K562 (cell line): Measurements from ENCODE around the gene ANKMY1. TPM values are rescaled to one million over a fixed set of nuclear protein-coding genes. Genes with fewer than 3 reads are reported as not detected.

ENCODE experiments used
- EP400 ChIP-seq: fragments of 450-650 bp; IDR thresholded peaks from 2 replicates; pipeline ENCODE4 v1.6.1; 2017; ENCODE audit warnings: antibody characterized with exemption, mild to moderate bottlenecking, moderate library complexity
- MLX ChIP-seq, 2 experiments: fragments of 450-650 bp in 1 of 2; sonication (generic) in 1 of 2; formaldehyde crosslinking; conservative IDR thresholded peaks; 2 replicates each; pipeline versions ENCODE4 v1.4.0 to v1.8.1; 2020 to 2022; ENCODE audit warnings: mild to moderate bottlenecking in 1 of 2, missing genetic modification reagents in 1 of 2
- NFE2 ChIP-seq: IDR thresholded peaks from 2 replicates; pipeline ENCODE4 v1.6.1; 2014; ENCODE audit warnings: antibody characterized with exemption, low read depth
- NR3C1 ChIP-seq: sonication (generic); formaldehyde crosslinking; IDR thresholded peaks from 2 replicates; pipeline ENCODE4 v1.8.1; 2022; ENCODE audit warnings: missing genetic modification reagents
- SMARCE1 ChIP-seq: fragments of 450-650 bp; IDR thresholded peaks from 2 replicates; pipeline ENCODE4 v1.7.1; 2016; ENCODE audit warnings: mild to moderate bottlenecking
- SRSF9 ChIP-seq: fragments of 200-400 bp; formaldehyde crosslinking; IDR thresholded peaks from 2 replicates; pipeline ENCODE4 v1.6.1; 2017; ENCODE audit warnings: low read depth, low read length, borderline replicate concordance
- polyA plus RNA-seq, 8 experiments: library from polyadenylated mRNA; depleted of rRNA in 4 of 8; stranded (reverse) in 5 of 8; unstranded in 3 of 8; fragments of >200 nt; fragmentation: Nextera tagmentation in 2 of 8; fragmentation: Illumina TruSeq in 1 of 8; extraction: Ambion mirVana in 2 of 8; extraction: Trizol in 1 of 8; gene quantifications; 2 replicates each; pipeline versions ENCODE4 v1.2.1 to v1.2.3, GENCODE V29; 2011 to 2014; ENCODE audit warnings: inconsistent platforms in 1 of 8, missing spikeins in 1 of 8
- total RNA-seq, 7 experiments: library from RNA; depleted of rRNA in 6 of 7; stranded (reverse); fragments of >200 nt in 6 of 7; fragmentation: Illumina TruSeq in 2 of 7; extraction: Trizol in 2 of 7; gene quantifications; 2 replicates each; pipeline versions ENCODE4 v1.2.1 to v1.2.3, GENCODE V29; 2011 to 2021; ENCODE audit warnings: low replicate concordance in 1 of 7
- TF ChIP-seq, protein P1 (sequence below): fragments of 250-450 bp; sonication (Bioruptor Pico); IDR thresholded peaks from 2 replicates; pipeline ENCODE4 v1.4.0; 2020; ENCODE audit warnings: mild to moderate bottlenecking
- TF ChIP-seq, protein P2 (sequence below): fragments of 450-650 bp; formaldehyde crosslinking; IDR thresholded peaks from 2 replicates; pipeline ENCODE4 v1.4.0; 2020; ENCODE audit warnings: mild to moderate bottlenecking, moderate library complexity
- TF ChIP-seq, protein P3 (sequence below), 2 experiments: IDR thresholded peaks; 2 replicates each; pipeline ENCODE4 v1.6.1; 2011; ENCODE audit warnings: borderline replicate concordance in 1 of 2, control low read depth in 1 of 2, low read depth in 1 of 2, low read length in 1 of 2, mild to moderate bottlenecking in 1 of 2, mixed read lengths in 1 of 2, moderate library complexity in 1 of 2; ENCODE audit not compliant: insufficient read depth in 1 of 2, insufficient read length in 1 of 2, poor library complexity in 1 of 2, severe bottlenecking in 1 of 2; ENCODE audit errors: extremely low read depth in 1 of 2
- TF ChIP-seq, protein P4 (sequence below): fragments of 250-450 bp; sonication (Bioruptor Pico); IDR thresholded peaks from 2 replicates; pipeline ENCODE4 v1.8.0; 2021; ENCODE audit warnings: borderline replicate concordance, mild to moderate bottlenecking, moderate library complexity; ENCODE audit not compliant: poor library complexity, severe bottlenecking
- TF ChIP-seq, protein P5 (sequence below), 2 experiments: fragments of 450-650 bp; conservative IDR thresholded peaks; 2 replicates each; pipeline ENCODE4 v1.6.1; 2017; ENCODE audit warnings: mild to moderate bottlenecking in 2 of 2, moderate library complexity in 2 of 2
- TF ChIP-seq, protein P6 (sequence below): fragments of 450-650 bp; IDR thresholded peaks from 2 replicates; pipeline ENCODE4 v1.6.1; 2017; ENCODE audit warnings: antibody characterized with exemption, mild to moderate bottlenecking

The ANKMY1 gene
- total and polyA plus RNA-seq, 9 of the 15 experiments (the other 6 are each of a cell fraction or from before 2014, with no cell fraction given) = 0.75 to 15.1 (median 11.7) TPM

DNA sequence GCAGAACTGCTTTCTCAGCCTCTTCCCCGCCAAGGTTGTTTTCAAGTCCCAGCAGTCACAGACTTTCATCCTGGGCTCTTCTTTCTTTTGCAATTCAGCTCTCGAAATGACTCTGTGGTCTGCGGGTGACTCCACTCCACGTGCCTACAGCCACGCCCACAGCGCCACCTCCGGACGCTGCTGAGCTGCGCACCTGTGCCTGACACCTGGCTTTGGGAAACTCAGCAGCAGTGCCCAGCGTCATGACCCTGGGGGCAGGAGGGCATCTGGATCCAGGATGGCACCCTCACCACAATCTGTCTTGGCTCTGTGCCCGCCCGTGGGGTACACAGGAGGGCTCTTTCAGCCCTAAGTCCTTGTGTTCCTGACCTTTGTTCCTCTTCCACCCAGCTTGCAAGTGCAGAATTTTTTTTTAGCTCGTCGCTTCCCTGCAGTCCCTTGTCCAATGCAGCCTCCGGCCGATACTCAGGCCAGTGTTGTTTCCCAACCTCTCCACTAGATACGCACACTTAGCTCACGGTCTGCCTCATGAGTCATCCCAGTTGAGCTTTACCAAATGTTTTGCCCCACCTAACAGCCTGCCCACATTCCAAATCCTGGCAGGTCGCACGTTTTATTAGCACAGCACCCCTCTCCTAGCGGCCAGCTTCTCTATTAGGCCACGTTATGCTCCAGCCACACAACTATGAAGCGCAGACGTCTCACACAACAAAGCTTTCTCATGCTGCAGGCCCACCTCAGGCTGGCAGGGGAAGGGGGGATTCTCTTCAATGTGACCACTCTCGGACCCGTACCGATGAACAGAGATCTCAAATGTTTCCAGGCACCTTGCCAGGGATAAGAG is 22.2 kb upstream of the ANKMY1 start (continued):
- TF ChIP-seq EP400 (peak; percentile 52), NFE2 (0 out of 2 replicates have a peak, but pooled peaks have one; percentile 3), SMARCE1 (no peak), MLX (CRISPR knock-in tag; conservative IDR thresholded peaks at IDR 0.05) (no peak), NR3C1 (no peak), SRSF9 (no peak)
- TF ChIP-seq, protein P1, sequence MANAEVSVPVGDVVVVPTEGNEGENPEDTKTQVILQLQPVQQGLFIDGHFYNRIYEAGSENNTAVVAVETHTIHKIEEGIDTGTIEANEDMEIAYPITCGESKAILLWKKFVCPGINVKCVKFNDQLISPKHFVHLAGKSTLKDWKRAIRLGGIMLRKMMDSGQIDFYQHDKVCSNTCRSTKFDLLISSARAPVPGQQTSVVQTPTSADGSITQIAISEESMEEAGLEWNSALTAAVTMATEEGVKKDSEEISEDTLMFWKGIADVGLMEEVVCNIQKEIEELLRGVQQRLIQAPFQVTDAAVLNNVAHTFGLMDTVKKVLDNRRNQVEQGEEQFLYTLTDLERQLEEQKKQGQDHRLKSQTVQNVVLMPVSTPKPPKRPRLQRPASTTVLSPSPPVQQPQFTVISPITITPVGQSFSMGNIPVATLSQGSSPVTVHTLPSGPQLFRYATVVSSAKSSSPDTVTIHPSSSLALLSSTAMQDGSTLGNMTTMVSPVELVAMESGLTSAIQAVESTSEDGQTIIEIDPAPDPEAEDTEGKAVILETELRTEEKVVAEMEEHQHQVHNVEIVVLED (CRISPR knock-in tag) = no peak
- TF ChIP-seq, protein P2, sequence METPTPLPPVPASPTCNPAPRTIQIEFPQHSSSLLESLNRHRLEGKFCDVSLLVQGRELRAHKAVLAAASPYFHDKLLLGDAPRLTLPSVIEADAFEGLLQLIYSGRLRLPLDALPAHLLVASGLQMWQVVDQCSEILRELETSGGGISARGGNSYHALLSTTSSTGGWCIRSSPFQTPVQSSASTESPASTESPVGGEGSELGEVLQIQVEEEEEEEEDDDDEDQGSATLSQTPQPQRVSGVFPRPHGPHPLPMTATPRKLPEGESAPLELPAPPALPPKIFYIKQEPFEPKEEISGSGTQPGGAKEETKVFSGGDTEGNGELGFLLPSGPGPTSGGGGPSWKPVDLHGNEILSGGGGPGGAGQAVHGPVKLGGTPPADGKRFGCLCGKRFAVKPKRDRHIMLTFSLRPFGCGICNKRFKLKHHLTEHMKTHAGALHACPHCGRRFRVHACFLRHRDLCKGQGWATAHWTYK (CRISPR knock-in tag) = no peak
- TF ChIP-seq, protein P3, sequence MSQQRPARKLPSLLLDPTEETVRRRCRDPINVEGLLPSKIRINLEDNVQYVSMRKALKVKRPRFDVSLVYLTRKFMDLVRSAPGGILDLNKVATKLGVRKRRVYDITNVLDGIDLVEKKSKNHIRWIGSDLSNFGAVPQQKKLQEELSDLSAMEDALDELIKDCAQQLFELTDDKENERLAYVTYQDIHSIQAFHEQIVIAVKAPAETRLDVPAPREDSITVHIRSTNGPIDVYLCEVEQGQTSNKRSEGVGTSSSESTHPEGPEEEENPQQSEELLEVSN (IDR thresholded peaks at IDR 0.05; ENCODE audit: borderline replicate concordance in 1 of 2, extremely low read depth in 1 of 2, insufficient read depth in 1 of 2, insufficient read length in 1 of 2, low read depth in 1 of 2, low read length in 1 of 2, poor library complexity in 1 of 2, severe bottlenecking in 1 of 2) = peak; percentile 72 to 75
- TF ChIP-seq, protein P4, sequence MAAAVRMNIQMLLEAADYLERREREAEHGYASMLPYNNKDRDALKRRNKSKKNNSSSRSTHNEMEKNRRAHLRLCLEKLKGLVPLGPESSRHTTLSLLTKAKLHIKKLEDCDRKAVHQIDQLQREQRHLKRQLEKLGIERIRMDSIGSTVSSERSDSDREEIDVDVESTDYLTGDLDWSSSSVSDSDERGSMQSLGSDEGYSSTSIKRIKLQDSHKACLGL = no peak
- TF ChIP-seq, protein P5, sequence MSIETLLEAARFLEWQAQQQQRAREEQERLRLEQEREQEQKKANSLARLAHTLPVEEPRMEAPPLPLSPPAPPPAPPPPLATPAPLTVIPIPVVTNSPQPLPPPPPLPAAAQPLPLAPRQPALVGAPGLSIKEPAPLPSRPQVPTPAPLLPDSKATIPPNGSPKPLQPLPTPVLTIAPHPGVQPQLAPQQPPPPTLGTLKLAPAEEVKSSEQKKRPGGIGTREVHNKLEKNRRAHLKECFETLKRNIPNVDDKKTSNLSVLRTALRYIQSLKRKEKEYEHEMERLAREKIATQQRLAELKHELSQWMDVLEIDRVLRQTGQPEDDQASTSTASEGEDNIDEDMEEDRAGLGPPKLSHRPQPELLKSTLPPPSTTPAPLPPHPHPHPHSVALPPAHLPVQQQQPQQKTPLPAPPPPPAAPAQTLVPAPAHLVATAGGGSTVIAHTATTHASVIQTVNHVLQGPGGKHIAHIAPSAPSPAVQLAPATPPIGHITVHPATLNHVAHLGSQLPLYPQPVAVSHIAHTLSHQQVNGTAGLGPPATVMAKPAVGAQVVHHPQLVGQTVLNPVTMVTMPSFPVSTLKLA (conservative IDR thresholded peaks at IDR 0.05) = peak; percentile 86 to 90
- TF ChIP-seq, protein P6, sequence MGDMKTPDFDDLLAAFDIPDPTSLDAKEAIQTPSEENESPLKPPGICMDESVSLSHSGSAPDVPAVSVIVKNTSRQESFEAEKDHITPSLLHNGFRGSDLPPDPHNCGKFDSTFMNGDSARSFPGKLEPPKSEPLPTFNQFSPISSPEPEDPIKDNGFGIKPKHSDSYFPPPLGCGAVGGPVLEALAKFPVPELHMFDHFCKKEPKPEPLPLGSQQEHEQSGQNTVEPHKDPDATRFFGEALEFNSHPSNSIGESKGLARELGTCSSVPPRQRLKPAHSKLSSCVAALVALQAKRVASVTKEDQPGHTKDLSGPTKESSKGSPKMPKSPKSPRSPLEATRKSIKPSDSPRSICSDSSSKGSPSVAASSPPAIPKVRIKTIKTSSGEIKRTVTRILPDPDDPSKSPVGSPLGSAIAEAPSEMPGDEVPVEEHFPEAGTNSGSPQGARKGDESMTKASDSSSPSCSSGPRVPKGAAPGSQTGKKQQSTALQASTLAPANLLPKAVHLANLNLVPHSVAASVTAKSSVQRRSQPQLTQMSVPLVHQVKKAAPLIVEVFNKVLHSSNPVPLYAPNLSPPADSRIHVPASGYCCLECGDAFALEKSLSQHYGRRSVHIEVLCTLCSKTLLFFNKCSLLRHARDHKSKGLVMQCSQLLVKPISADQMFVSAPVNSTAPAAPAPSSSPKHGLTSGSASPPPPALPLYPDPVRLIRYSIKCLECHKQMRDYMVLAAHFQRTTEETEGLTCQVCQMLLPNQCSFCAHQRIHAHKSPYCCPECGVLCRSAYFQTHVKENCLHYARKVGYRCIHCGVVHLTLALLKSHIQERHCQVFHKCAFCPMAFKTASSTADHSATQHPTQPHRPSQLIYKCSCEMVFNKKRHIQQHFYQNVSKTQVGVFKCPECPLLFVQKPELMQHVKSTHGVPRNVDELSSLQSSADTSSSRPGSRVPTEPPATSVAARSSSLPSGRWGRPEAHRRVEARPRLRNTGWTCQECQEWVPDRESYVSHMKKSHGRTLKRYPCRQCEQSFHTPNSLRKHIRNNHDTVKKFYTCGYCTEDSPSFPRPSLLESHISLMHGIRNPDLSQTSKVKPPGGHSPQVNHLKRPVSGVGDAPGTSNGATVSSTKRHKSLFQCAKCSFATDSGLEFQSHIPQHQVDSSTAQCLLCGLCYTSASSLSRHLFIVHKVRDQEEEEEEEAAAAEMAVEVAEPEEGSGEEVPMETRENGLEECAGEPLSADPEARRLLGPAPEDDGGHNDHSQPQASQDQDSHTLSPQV = peak; percentile 67
